Measurements from ENCODE around the gene CNOT3.
A peak's percentile ranks its signal among the peaks of the same experiment; 100 is the strongest.

Gene CNOT3

DNA sequence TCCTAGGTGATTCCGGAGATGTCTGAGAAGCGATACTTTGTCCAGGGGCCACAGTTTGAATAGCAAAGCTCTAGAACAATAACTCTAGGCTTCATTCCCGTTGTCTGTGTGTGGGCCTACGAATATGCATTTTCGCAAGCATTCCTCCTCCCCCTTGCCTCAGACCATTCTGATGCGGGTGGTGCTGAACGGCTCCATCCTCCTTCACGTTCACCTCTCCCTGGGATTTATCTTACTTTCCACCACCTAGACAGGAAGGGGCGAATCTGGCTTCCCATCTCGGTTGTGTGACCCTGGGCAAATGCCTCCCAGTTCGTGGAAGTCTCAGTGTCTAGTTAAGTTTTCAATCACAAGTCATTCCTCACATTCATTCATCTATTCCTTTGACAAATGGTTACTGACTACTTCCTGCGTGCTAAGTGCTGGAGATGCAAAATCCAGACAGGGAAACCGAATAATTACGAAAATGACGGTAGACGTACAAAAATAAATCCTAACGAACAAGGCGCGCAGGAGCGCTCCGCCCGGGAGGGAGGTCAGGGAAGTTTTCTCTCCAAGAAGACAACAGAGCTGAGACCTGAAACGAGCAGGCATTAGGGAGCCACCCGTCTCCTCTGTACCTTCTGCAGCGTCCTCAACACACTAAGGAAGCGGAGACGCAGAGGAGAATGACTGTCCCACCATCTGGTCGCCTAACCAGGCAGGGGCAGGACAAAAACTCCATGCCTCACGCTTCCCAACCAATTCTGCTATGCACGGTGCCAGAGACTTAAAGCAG lies 1.3 kb upstream of the CNOT3 start:
- DNase-seq (ENCODE audit: low read depth, low spot score) = no peak
- TF ChIP-seq, protein P1, sequence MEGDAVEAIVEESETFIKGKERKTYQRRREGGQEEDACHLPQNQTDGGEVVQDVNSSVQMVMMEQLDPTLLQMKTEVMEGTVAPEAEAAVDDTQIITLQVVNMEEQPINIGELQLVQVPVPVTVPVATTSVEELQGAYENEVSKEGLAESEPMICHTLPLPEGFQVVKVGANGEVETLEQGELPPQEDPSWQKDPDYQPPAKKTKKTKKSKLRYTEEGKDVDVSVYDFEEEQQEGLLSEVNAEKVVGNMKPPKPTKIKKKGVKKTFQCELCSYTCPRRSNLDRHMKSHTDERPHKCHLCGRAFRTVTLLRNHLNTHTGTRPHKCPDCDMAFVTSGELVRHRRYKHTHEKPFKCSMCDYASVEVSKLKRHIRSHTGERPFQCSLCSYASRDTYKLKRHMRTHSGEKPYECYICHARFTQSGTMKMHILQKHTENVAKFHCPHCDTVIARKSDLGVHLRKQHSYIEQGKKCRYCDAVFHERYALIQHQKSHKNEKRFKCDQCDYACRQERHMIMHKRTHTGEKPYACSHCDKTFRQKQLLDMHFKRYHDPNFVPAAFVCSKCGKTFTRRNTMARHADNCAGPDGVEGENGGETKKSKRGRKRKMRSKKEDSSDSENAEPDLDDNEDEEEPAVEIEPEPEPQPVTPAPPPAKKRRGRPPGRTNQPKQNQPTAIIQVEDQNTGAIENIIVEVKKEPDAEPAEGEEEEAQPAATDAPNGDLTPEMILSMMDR (IDR thresholded peaks at IDR 0.05; ENCODE audit: insufficient read depth, low read length, missing control alignments) = no peak
- H3K4me3 ChIP-seq (ENCODE audit: low read depth, low read length) = peak overlapping the region; percentile 62
- CTCF ChIA-PET = interaction anchor here (0.7 to 1.6 kb wide), 6 partner anchors 14 to 98 kb away, joined by 3 to 4 read pairs (median 3); partner anchors contain the start of gene LENG1
- POLR2A ChIA-PET = interaction anchor here (0.8 to 2.2 kb wide), 8 partner anchors 12 to 55 kb away, joined by 3 to 21 read pairs (median 7); partner anchors contain the start of genes LENG1, PRPF31, TFPT and TSEN34

DNA sequence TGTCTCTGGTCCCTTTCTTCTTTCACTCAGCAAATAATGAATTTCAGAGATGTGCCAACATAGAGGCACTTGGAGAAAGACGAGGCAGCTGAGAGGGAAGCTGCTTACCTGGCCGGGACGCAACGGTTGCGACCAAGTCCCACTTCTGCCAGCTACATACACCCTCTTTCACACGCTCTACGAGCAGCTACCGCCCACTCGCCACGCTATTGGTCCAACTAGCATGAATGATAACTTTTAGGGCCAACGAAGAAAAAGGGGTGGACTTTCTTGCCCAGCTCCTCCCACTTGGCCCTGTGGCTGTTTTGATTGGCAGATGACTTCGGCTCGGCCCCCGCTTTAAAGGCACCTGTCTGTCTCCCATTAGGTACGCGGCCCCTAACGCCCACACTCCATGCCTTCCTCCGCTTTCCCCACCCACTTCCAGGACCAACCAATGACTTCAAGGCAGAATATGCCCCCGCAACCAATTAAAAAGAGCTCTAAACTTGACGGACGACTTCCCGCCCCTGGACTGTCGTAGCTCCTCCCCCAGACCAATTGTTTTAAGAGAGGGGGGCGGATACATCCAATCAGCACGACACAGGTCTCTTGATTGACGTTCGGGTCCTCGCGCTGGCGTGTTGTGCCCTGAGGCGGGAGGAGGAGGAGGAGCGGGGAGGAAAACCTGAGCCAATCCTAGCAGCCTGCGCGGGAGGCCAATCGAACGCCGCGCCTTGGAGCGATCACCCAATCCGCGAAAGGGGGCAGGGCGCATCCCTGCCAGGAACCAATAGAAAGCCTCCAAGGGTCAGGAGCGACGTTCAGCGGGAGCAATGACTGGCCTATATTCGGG lies 481 bp upstream of the CNOT3 start:
- CTCF ChIA-PET = interaction anchor here (0.7 to 1.6 kb wide), 6 partner anchors 13 to 97 kb away, joined by 3 to 4 read pairs (median 3); partner anchors contain the start of gene LENG1
- peak; percentile 100 for DNase-seq (ENCODE audit: low read depth, low spot score)
- TF ChIP-seq, protein P1 (IDR thresholded peaks at IDR 0.05; ENCODE audit: insufficient read depth, low read length, missing control alignments) = no peak
- POLR2A ChIA-PET = interaction anchor here (0.8 to 2.2 kb wide), 12 partner anchors 11 to 336 kb away, joined by 3 to 21 read pairs (median 5); partner anchors contain the start of genes CDC42EP5, LENG1, MBOAT7 and MYADM
- peak overlapping the region; percentile 78 for H3K4me3 ChIP-seq (ENCODE audit: low read depth, low read length)

DNA sequence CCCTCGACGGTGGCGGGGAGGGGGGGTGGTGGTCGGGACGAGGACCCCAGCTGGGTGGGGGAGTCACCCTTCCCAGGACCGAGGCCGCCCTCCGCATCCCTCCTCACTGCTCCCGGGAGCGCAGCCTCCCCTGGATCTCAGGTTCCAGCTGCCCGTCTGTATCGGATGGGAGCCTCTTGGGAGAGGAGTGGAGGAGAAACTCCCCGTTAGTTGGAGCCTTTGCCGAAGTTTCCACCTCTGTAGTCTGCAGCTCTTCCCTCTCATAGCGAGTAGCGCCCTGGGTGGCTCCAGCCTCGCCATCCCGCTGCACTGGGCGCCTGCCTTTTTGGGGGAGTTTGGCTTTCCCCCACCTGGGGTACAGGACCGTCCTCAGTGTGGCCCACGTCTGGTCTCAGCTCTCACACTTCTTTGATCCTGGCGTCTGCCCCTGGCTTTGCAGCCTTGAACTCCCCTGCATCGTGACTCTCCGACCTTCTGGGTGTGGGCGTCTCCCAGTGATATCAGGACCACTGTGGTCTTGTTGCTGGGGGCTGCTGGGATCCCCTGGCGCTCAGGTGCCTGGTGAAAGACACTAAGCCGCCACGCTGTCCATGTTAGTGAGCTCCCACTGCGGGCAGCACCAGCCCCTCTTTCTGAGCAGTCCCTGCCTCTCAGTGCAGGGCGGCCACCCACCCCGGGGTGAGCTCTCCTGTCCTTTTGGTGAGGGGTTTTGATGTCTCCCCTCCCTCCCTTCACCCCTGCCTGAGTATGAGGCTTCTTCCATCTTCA lies 1.1 kb downstream of the CNOT3 start:
- TF ChIP-seq, protein P1 (IDR thresholded peaks at IDR 0.05; ENCODE audit: insufficient read depth, low read length, missing control alignments) = no peak
- ChIA-PET POLR2A (interaction anchor here (0.6 to 0.7 kb wide), 2 partner anchors 89 to 231 kb away, joined by 3 read pairs; no protein-coding TSS in a partner anchor), CTCF (interaction anchor here (1.3 kb wide), 1 partner anchor 12 kb away, joined by 3 read pairs; no protein-coding TSS in a partner anchor)
- DNase-seq (ENCODE audit: low read depth, low spot score) = no peak
- peak overlapping the region; percentile 78 for H3K4me3 ChIP-seq (ENCODE audit: low read depth, low read length)

DNA sequence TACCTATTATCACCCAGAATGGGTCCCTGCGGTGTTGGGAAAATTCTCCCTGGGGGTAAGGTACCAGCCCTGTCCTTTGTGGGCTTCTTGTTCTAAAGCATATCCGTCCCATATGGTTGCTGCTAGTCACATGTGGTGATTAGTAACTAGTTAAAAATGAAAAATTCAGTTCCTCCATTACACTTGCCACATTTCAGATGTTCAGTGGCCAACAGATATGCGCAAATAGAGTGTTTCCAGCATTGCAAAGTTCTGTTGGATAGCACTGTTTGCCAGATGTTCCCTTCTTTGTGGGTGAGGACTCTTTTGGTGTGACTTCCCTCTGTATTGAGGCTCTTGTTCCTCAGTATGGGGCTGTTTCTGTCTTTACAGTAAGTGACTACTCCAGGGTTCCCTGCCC lies 3.8 kb downstream of the CNOT3 start:
- ChIA-PET POLR2A (no interaction called here), CTCF (interaction anchor here (0.9 to 1.0 kb wide), 2 partner anchors 18 to 29 kb away, joined by 3 read pairs; partner anchors contain the start of gene LENG1)
- no peak for DNase-seq (ENCODE audit: low read depth, low spot score)

DNA sequence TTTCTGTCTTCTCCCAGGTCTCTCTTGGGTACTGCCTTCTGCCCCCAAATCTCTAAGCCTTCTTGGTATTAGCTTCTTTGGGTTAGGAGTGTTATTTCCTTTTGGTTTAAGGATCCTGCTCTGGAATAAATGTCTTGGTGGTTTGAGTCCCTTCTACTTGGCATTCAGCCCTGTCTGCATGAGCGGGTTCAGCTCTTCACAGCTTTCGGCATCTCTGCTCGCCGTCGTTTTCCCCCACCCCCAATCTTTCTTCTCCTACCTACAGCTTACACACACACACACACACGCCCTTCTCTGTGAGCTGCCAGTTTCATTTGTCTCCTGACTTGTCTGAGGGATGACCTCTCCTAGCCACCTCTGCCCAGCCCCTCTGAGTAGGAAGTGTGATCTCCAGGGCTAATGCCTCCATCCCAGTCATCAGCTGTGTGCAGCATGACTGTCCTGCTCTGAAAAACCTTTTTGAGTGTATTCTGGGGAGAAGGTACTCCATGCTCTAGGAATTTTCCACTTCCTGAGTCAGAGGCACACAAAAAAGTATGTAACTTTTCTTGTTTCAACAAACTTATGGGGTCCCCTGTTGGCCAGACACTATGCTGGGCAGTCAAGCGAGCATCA lies 4.7 kb downstream of the CNOT3 start:
- no peak overlapping the region for H3K4me3 ChIP-seq (ENCODE audit: low read depth, low read length)
- no peak for DNase-seq (ENCODE audit: low read depth, low spot score)
- ChIA-PET CTCF (interaction anchor here (0.7 to 1.0 kb wide), 3 partner anchors 17 to 249 kb away, joined by 3 read pairs; partner anchors contain the start of gene LENG1), POLR2A (no interaction called here)
- TF ChIP-seq, protein P1 (IDR thresholded peaks at IDR 0.05; ENCODE audit: insufficient read depth, low read length, missing control alignments) = no peak

More for the DNA sequence above, 3.8 kb downstream of the CNOT3 start:
- TF ChIP-seq, protein P1 (IDR thresholded peaks at IDR 0.05; ENCODE audit: insufficient read depth, low read length, missing control alignments) = no peak
- no peak overlapping the region for H3K4me3 ChIP-seq (ENCODE audit: low read depth, low read length)

Measured in AG04449 (cell line).